Measurements from ENCODE around the gene UEVLD.

GRCh38 chr11:18615628-18616392 lies 27.3 kb upstream of the UEVLD start:
- TF ChIP-seq CTCF (IDR thresholded peaks at IDR 0.05): no peak
- TF ChIP-seq POLR2A (IDR thresholded peaks at IDR 0.05): no peak
